ENCODE measurements around the gene SNX25.

The SNX25 gene

DNA sequence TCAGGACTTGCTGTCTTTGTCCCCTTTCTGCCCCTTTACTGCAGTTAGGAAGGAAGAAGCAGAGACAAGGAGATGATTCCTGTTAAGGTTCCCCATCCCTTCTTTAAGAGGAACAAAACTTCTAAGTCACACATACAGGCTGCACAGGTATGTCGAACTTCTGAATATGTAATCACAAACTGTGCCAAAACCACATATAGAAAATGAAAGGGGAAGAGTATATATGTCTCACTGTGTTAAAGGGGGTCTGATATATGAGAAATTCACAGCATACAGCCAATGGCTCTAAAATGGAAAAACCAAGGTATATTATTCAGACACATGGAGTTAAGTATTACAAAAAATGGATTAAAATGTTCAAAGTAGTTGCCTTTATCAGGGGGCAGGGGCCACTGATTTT lies 17.3 kb upstream of the SNX25 start:
- TF ChIP-seq ZNF565 (CRISPR knock-in tag; conservative IDR thresholded peaks at IDR 0.05; ENCODE audit: low read depth) (no peak), SNAI2 (CRISPR knock-in tag; IDR thresholded peaks at IDR 0.05) (no peak), ZC3H10 (CRISPR knock-in tag; IDR thresholded peaks at IDR 0.05) (no peak), ARNTL (CRISPR knock-in tag; IDR thresholded peaks at IDR 0.05; ENCODE audit: borderline replicate concordance, low read depth) (no peak), RARB (CRISPR knock-in tag; IDR thresholded peaks at IDR 0.05) (no peak), TCF4 (CRISPR knock-in tag; IDR thresholded peaks at IDR 0.05; ENCODE audit: borderline replicate concordance) (no peak), GLIS3 (CRISPR knock-in tag; IDR thresholded peaks at IDR 0.05) (no peak), BACH2 (CRISPR knock-in tag; IDR thresholded peaks at IDR 0.05; ENCODE audit: borderline replicate concordance) (no peak), ESRRG (CRISPR knock-in tag; IDR thresholded peaks at IDR 0.05) (no peak), PPARA (CRISPR knock-in tag; IDR thresholded peaks at IDR 0.05; ENCODE audit: borderline replicate concordance) (no peak), ZFP30 (CRISPR knock-in tag; IDR thresholded peaks at IDR 0.05) (no peak), ZNF8 (CRISPR knock-in tag; IDR thresholded peaks at IDR 0.05) (no peak), OSR1 (CRISPR knock-in tag; IDR thresholded peaks at IDR 0.05) (no peak), ISL1 (CRISPR knock-in tag; IDR thresholded peaks at IDR 0.05) (no peak), ZFP3 (CRISPR knock-in tag; IDR thresholded peaks at IDR 0.05) (no peak)
- TF ChIP-seq, protein P1, sequence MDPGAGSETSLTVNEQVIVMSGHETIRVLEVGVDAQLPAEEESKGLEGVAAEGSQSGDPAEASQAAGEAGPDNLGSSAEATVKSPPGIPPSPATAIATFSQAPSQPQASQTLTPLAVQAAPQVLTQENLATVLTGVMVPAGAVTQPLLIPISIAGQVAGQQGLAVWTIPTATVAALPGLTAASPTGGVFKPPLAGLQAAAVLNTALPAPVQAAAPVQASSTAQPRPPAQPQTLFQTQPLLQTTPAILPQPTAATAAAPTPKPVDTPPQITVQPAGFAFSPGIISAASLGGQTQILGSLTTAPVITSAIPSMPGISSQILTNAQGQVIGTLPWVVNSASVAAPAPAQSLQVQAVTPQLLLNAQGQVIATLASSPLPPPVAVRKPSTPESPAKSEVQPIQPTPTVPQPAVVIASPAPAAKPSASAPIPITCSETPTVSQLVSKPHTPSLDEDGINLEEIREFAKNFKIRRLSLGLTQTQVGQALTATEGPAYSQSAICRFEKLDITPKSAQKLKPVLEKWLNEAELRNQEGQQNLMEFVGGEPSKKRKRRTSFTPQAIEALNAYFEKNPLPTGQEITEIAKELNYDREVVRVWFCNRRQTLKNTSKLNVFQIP (CRISPR knock-in tag; IDR thresholded peaks at IDR 0.05; ENCODE audit: borderline replicate concordance, low read depth) = no peak
- TF ChIP-seq, protein P2, sequence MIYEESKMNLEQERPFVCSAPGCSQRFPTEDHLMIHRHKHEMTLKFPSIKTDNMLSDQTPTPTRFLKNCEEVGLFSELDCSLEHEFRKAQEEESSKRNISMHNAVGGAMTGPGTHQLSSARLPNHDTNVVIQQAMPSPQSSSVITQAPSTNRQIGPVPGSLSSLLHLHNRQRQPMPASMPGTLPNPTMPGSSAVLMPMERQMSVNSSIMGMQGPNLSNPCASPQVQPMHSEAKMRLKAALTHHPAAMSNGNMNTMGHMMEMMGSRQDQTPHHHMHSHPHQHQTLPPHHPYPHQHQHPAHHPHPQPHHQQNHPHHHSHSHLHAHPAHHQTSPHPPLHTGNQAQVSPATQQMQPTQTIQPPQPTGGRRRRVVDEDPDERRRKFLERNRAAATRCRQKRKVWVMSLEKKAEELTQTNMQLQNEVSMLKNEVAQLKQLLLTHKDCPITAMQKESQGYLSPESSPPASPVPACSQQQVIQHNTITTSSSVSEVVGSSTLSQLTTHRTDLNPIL (CRISPR knock-in tag; IDR thresholded peaks at IDR 0.05; ENCODE audit: low read depth) = no peak
- TF ChIP-seq, protein P3, sequence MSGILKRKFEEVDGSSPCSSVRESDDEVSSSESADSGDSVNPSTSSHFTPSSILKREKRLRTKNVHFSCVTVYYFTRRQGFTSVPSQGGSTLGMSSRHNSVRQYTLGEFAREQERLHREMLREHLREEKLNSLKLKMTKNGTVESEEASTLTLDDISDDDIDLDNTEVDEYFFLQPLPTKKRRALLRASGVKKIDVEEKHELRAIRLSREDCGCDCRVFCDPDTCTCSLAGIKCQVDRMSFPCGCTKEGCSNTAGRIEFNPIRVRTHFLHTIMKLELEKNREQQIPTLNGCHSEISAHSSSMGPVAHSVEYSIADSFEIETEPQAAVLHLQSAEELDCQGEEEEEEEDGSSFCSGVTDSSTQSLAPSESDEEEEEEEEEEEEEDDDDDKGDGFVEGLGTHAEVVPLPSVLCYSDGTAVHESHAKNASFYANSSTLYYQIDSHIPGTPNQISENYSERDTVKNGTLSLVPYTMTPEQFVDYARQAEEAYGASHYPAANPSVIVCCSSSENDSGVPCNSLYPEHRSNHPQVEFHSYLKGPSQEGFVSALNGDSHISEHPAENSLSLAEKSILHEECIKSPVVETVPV (CRISPR knock-in tag; IDR thresholded peaks at IDR 0.05) = no peak
- TF ChIP-seq, protein P4, sequence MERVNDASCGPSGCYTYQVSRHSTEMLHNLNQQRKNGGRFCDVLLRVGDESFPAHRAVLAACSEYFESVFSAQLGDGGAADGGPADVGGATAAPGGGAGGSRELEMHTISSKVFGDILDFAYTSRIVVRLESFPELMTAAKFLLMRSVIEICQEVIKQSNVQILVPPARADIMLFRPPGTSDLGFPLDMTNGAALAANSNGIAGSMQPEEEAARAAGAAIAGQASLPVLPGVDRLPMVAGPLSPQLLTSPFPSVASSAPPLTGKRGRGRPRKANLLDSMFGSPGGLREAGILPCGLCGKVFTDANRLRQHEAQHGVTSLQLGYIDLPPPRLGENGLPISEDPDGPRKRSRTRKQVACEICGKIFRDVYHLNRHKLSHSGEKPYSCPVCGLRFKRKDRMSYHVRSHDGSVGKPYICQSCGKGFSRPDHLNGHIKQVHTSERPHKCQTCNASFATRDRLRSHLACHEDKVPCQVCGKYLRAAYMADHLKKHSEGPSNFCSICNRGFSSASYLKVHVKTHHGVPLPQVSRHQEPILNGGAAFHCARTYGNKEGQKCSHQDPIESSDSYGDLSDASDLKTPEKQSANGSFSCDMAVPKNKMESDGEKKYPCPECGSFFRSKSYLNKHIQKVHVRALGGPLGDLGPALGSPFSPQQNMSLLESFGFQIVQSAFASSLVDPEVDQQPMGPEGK (CRISPR knock-in tag; IDR thresholded peaks at IDR 0.05; ENCODE audit: borderline replicate concordance) = no peak
- no peak for ATAC-seq

DNA sequence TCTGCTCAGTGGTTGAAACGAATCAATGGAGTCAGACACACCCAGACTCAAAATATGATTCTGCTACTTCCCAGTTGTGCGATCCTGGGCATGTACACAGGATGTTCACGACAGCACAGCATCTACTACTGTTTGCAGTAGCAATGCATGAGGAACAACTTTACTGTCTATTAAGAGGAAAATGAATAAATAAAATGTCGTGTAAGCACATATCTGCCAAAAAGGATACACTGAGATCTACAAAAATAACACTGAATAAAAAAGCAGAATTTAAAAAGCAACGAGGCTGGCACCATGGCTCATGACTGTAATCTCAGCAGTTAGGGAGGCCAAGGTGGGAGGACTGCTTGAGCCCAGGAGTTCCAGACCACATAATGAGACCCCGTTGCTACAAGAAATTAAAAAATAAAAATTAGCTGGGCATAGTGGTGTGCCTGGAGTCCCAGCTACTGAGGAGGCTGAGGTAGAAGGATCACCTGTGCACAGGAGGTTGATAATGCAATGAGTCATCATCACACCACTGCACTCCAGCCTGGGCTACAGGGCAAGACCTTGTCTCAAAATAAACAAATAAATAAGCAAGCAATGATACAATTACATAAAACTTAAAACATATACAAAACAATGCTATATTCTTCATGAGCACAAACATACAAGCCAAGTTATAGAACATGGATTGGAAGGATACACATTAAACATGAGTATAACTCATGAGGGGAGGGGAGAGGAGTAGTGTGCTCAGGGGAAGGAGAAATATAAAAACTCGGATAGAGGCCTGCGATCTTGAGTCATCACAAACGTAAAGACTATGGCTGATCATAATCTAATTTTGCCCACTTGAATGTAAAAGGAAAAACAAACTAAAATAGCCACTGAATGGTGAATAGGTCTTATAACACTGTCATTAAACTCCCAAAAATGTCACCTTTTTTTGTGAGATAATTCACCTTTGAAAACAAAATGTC lies 14.2 kb upstream of the SNX25 start:
- TF ChIP-seq ISL1 (CRISPR knock-in tag; IDR thresholded peaks at IDR 0.05) = no peak
- TF ChIP-seq ZNF565 (CRISPR knock-in tag; conservative IDR thresholded peaks at IDR 0.05; ENCODE audit: low read depth) = no peak
- TF ChIP-seq, protein P4 (CRISPR knock-in tag; IDR thresholded peaks at IDR 0.05; ENCODE audit: borderline replicate concordance) = no peak
- TF ChIP-seq, protein P3 (CRISPR knock-in tag; IDR thresholded peaks at IDR 0.05) = no peak
- TF ChIP-seq ARNTL (CRISPR knock-in tag; IDR thresholded peaks at IDR 0.05; ENCODE audit: borderline replicate concordance, low read depth) = no peak
- TF ChIP-seq, protein P1 (CRISPR knock-in tag; IDR thresholded peaks at IDR 0.05; ENCODE audit: borderline replicate concordance, low read depth) = no peak
- TF ChIP-seq RARB (CRISPR knock-in tag; IDR thresholded peaks at IDR 0.05) = no peak
- no peak for TF ChIP-seq ZFP30 (CRISPR knock-in tag; IDR thresholded peaks at IDR 0.05)
- TF ChIP-seq SNAI2 (CRISPR knock-in tag; IDR thresholded peaks at IDR 0.05) = no peak
- no peak for TF ChIP-seq ZC3H10 (CRISPR knock-in tag; IDR thresholded peaks at IDR 0.05)
- TF ChIP-seq, protein P5, sequence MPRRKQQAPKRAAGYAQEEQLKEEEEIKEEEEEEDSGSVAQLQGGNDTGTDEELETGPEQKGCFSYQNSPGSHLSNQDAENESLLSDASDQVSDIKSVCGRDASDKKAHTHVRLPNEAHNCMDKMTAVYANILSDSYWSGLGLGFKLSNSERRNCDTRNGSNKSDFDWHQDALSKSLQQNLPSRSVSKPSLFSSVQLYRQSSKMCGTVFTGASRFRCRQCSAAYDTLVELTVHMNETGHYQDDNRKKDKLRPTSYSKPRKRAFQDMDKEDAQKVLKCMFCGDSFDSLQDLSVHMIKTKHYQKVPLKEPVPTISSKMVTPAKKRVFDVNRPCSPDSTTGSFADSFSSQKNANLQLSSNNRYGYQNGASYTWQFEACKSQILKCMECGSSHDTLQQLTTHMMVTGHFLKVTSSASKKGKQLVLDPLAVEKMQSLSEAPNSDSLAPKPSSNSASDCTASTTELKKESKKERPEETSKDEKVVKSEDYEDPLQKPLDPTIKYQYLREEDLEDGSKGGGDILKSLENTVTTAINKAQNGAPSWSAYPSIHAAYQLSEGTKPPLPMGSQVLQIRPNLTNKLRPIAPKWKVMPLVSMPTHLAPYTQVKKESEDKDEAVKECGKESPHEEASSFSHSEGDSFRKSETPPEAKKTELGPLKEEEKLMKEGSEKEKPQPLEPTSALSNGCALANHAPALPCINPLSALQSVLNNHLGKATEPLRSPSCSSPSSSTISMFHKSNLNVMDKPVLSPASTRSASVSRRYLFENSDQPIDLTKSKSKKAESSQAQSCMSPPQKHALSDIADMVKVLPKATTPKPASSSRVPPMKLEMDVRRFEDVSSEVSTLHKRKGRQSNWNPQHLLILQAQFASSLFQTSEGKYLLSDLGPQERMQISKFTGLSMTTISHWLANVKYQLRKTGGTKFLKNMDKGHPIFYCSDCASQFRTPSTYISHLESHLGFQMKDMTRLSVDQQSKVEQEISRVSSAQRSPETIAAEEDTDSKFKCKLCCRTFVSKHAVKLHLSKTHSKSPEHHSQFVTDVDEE (CRISPR knock-in tag; IDR thresholded peaks at IDR 0.05) = no peak
- TF ChIP-seq ZNF8 (CRISPR knock-in tag; IDR thresholded peaks at IDR 0.05) = no peak
- TF ChIP-seq ZNF70 (CRISPR knock-in tag; IDR thresholded peaks at IDR 0.05) = no peak

More for the DNA sequence above, 14.2 kb upstream of the SNX25 start:
- ATAC-seq = no peak
